ENCODE data around the gene SCAMP2.

- TF ChIP-seq, protein P1, sequence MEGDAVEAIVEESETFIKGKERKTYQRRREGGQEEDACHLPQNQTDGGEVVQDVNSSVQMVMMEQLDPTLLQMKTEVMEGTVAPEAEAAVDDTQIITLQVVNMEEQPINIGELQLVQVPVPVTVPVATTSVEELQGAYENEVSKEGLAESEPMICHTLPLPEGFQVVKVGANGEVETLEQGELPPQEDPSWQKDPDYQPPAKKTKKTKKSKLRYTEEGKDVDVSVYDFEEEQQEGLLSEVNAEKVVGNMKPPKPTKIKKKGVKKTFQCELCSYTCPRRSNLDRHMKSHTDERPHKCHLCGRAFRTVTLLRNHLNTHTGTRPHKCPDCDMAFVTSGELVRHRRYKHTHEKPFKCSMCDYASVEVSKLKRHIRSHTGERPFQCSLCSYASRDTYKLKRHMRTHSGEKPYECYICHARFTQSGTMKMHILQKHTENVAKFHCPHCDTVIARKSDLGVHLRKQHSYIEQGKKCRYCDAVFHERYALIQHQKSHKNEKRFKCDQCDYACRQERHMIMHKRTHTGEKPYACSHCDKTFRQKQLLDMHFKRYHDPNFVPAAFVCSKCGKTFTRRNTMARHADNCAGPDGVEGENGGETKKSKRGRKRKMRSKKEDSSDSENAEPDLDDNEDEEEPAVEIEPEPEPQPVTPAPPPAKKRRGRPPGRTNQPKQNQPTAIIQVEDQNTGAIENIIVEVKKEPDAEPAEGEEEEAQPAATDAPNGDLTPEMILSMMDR (IDR thresholded peaks at IDR 0.05), result no peak
- no peak for TF ChIP-seq POLR2A (IDR thresholded peaks at IDR 0.05)
Measured at GRCh38 chr15:74838746-74839525, 34.2 kb downstream of the SCAMP2 start.

Data from thyroid gland (tissue), 4 donors.